Endothelial cell of umbilical vein (primary cell): Measurements from ENCODE around the gene CALN1.

Experiments used
- EZH2 ChIP-seq: IDR thresholded peaks from 2 replicates; pipeline ENCODE4 v1.6.1; 2012; ENCODE audit warnings: borderline replicate concordance, low read depth, mild to moderate bottlenecking, moderate library complexity, low read length, inconsistent platforms; ENCODE audit not compliant: severe bottlenecking
- FOS ChIP-seq: IDR thresholded peaks from 2 replicates; pipeline ENCODE4 v1.6.1; 2011; ENCODE audit warnings: mild to moderate bottlenecking, low read length, moderate library complexity, borderline replicate concordance; ENCODE audit not compliant: insufficient read depth
- GATA2 ChIP-seq: IDR thresholded peaks from 2 replicates; pipeline ENCODE4 v1.7.0; 2011; ENCODE audit warnings: low read depth, mild to moderate bottlenecking, moderate library complexity, mixed read lengths, low read length; ENCODE audit not compliant: insufficient read length, insufficient read depth
- JUN ChIP-seq: IDR thresholded peaks from 2 replicates; pipeline ENCODE4 v1.6.1; 2011; ENCODE audit warnings: borderline replicate concordance, low read depth; ENCODE audit not compliant: insufficient read length, insufficient read depth
- MAX ChIP-seq: IDR thresholded peaks from 2 replicates; pipeline ENCODE4 v1.6.1; 2011; ENCODE audit not compliant: insufficient read depth, insufficient read length
- MYC ChIP-seq: IDR thresholded peaks from one replicate; pipeline ENCODE4 v1.6.1; 2011; ENCODE audit warnings: mild to moderate bottlenecking, low read depth, low read length
- POLR2A ChIP-seq: IDR thresholded peaks from 2 replicates; pipeline ENCODE4 v1.6.1; 2012; ENCODE audit warnings: low read depth, mild to moderate bottlenecking, control low read depth, low read length
- POLR2AphosphoS5 ChIP-seq: IDR thresholded peaks from 2 replicates; pipeline ENCODE4 v1.6.1; 2012; ENCODE audit warnings: low read depth, mild to moderate bottlenecking, control low read depth, low read length, moderate library complexity; ENCODE audit not compliant: insufficient read depth
- TF ChIP-seq, protein P1 (sequence below), 2 donors: IDR thresholded peaks; 1 replicate in 1 of 2; 2 replicates in 1 of 2; pipeline ENCODE4 v1.5.1; 2011; ENCODE audit warnings: low read length in 2 of 2, mild to moderate bottlenecking in 2 of 2, moderate library complexity in 2 of 2, control low read depth in 1 of 2, inconsistent platforms in 1 of 2, low read depth in 1 of 2; ENCODE audit not compliant: insufficient read depth in 1 of 2; ENCODE audit errors: extremely low read depth in 1 of 2

- TF ChIP-seq, protein P1, sequence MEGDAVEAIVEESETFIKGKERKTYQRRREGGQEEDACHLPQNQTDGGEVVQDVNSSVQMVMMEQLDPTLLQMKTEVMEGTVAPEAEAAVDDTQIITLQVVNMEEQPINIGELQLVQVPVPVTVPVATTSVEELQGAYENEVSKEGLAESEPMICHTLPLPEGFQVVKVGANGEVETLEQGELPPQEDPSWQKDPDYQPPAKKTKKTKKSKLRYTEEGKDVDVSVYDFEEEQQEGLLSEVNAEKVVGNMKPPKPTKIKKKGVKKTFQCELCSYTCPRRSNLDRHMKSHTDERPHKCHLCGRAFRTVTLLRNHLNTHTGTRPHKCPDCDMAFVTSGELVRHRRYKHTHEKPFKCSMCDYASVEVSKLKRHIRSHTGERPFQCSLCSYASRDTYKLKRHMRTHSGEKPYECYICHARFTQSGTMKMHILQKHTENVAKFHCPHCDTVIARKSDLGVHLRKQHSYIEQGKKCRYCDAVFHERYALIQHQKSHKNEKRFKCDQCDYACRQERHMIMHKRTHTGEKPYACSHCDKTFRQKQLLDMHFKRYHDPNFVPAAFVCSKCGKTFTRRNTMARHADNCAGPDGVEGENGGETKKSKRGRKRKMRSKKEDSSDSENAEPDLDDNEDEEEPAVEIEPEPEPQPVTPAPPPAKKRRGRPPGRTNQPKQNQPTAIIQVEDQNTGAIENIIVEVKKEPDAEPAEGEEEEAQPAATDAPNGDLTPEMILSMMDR (IDR thresholded peaks at IDR 0.05; ENCODE audit: extremely low read depth in 1 of 2, insufficient read depth in 1 of 2, low read depth in 1 of 2, low read length in 2 of 2) = no peak
- TF ChIP-seq POLR2A = no peak
- no peak for TF ChIP-seq EZH2
- no peak for TF ChIP-seq POLR2AphosphoS5
- no peak for TF ChIP-seq MYC
- no peak for TF ChIP-seq MAX
- TF ChIP-seq FOS = no peak
- TF ChIP-seq GATA2 = no peak
- TF ChIP-seq JUN = no peak
Observed at GRCh38 chr7:71804256-71804655, 607.9 kb downstream of the CALN1 start.
